HL-60 (cell line): Measurements from ENCODE around the gene CORO1C.

Experiments
- CTCF ChIP-seq: IDR thresholded peaks from one replicate; pipeline ENCODE4 v1.5.1; 2011; ENCODE audit warnings: low read length, control low read depth, inconsistent platforms; ENCODE audit not compliant: insufficient read depth
- REST ChIP-seq: IDR thresholded peaks from 2 replicates; pipeline ENCODE4 v1.6.1; 2012; ENCODE audit warnings: low read depth; ENCODE audit not compliant: insufficient replicate concordance

- TF ChIP-seq REST (no peak), CTCF (no peak)
These were observed 111.0 kb downstream of the CORO1C start for GRCh38 chr12:108620236-108620879.
